GM23248 (cell line): ENCODE measurements around the gene PDGFRB. TPM values are rescaled to one million over a fixed set of nuclear protein-coding genes. Genes with fewer than 3 reads are reported as not detected.

Experiments
- DNase-seq: peaks from one replicate; pipeline ENCODE4 v3.0.0-alpha.2; 2015
- H2AFZ ChIP-seq: fragments of 200-600 bp; sonication (generic); 2 replicates; pipeline ENCODE4 v1.6.1; 2016; ENCODE audit warnings: antibody characterized with exemption
- H3F3A ChIP-seq: fragments of 200-600 bp; sonication (generic); 2 replicates; pipeline ENCODE4 v1.6.1; 2016; ENCODE audit warnings: mild to moderate bottlenecking, antibody characterized with exemption, mixed run types; ENCODE audit not compliant: insufficient read depth
- H3K27ac ChIP-seq: fragments of 200-600 bp; sonication (generic); 2 replicates; pipeline ENCODE4 v1.5.1; 2016; ENCODE audit warnings: mild to moderate bottlenecking
- H3K27me3 ChIP-seq: fragments of 200-600 bp; sonication (generic); replicated peaks from 2 replicates; pipeline ENCODE4 v1.6.1; 2016; ENCODE audit warnings: mild to moderate bottlenecking; ENCODE audit not compliant: insufficient read depth
- H3K36me3 ChIP-seq: fragments of 200-600 bp; sonication (generic); 2 replicates; pipeline ENCODE4 v1.6.1; 2016; ENCODE audit warnings: low read depth, mild to moderate bottlenecking
- H3K4me1 ChIP-seq: fragments of 200-600 bp; sonication (generic); 2 replicates; pipeline ENCODE4 v1.6.1; 2016; ENCODE audit warnings: mild to moderate bottlenecking; ENCODE audit not compliant: insufficient read depth
- H3K4me2 ChIP-seq: fragments of 200-600 bp; sonication (generic); one replicate; pipeline ENCODE4 v1.6.1; 2016; ENCODE audit warnings: mild to moderate bottlenecking; ENCODE audit not compliant: unreplicated experiment
- H3K4me3 ChIP-seq: fragments of 200-600 bp; sonication (generic); 2 replicates; pipeline ENCODE4 v1.5.1; 2016; ENCODE audit warnings: mild to moderate bottlenecking
- H3K79me2 ChIP-seq: fragments of 200-600 bp; sonication (generic); 2 replicates; pipeline ENCODE4 v1.6.1; 2016; ENCODE audit warnings: mild to moderate bottlenecking; ENCODE audit not compliant: insufficient read depth
- H3K9ac ChIP-seq: fragments of 200-600 bp; sonication (generic); 2 replicates; pipeline ENCODE4 v1.6.1; 2016; ENCODE audit warnings: mild to moderate bottlenecking
- H3K9me2 ChIP-seq: fragments of 200-600 bp; sonication (generic); 2 replicates; pipeline ENCODE4 v1.6.1; 2016; ENCODE audit warnings: mixed run types, mild to moderate bottlenecking, moderate library complexity; ENCODE audit not compliant: insufficient read depth
- H3K9me3 ChIP-seq: fragments of 200-600 bp; sonication (generic); one replicate; pipeline ENCODE4 v1.6.1; 2017; ENCODE audit warnings: low read depth
- H4K20me1 ChIP-seq: fragments of 200-600 bp; sonication (generic); 2 replicates; pipeline ENCODE4 v1.6.0; 2016; ENCODE audit not compliant: insufficient read depth
- EZH2 ChIP-seq: fragments of 200-600 bp; sonication (generic); IDR thresholded peaks from 2 replicates; pipeline ENCODE4 v1.6.1; 2018; ENCODE audit warnings: antibody characterized with exemption, mild to moderate bottlenecking; ENCODE audit not compliant: insufficient read depth, poor library complexity, severe bottlenecking
- EZH2phosphoT487 ChIP-seq: fragments of 200-600 bp; sonication (generic); IDR thresholded peaks from 2 replicates; pipeline ENCODE4 v1.6.1; 2018; ENCODE audit warnings: antibody characterized with exemption, moderate library complexity, mild to moderate bottlenecking, low read depth; ENCODE audit not compliant: insufficient read depth
- WGBS, 2 experiments: methylation state at CpG; one replicate each; pipeline ENCODE4 v1.1.6; 2015 to 2017; ENCODE audit warnings: low lambda C conversion rate in 2 of 2, low coverage in 1 of 2; ENCODE audit errors: missing lambda C conversion rate in 2 of 2; 5-methylcytosine and 5-hydroxymethylcytosine counted together
- in situ Hi-C: fragments of 300-500 bp; cut with MboI; formaldehyde crosslinking; loops from 2 replicates; pipeline ENCODE4 v1.15.0; 2020
- polyA plus RNA-seq: library from polyadenylated mRNA; unstranded; fragments of >200 nt; fragmentation: Nextera tagmentation; extraction: Ambion mirVana; gene quantifications from 2 replicates; pipeline ENCODE4 v1.2.1, GENCODE V29; 2016
- total RNA-seq: library from RNA; depleted of rRNA; stranded (reverse); fragments of >200 nt; shearing (Covaris generic); gene quantifications from 2 replicates; pipeline ENCODE4 v1.2.3, GENCODE V29; 2014

PDGFRB gene
- total and polyA plus RNA-seq, 2 experiments from 2014 or later: 155 to 205 TPM

- no peak overlapping the region for H3K4me2 ChIP-seq
- H3K4me1 ChIP-seq: no peaks in the 10 kb centered on the region
- no peak overlapping the region for H3K27ac ChIP-seq
- H3K36me3 ChIP-seq: peaks cover 47% of the 10 kb centered on the region
- no peak overlapping the region for H2AFZ ChIP-seq
- TF ChIP-seq EZH2 (no peak), EZH2phosphoT487 (no peak)
- in situ Hi-C loops: loop anchor here (25.0 kb wide), 1 partner anchor 286 kb away; no protein-coding TSS in a partner anchor
- H3K79me2 ChIP-seq: no peaks in the 10 kb centered on the region
- H3K9me2 ChIP-seq: no peaks in the 10 kb centered on the region
- no peak for DNase-seq
- no peak overlapping the region for H3K9ac ChIP-seq
- H3F3A ChIP-seq: peaks cover 14% of the 10 kb centered on the region
- H3K4me3 ChIP-seq: no peak overlapping the region
- no peaks in the 10 kb centered on the region for H3K27me3 ChIP-seq
- 93 to 96% methylated on average over 15 of the region's 15 CpGs for WGBS, 2 experiments
- H3K9me3 ChIP-seq: no peaks in the 10 kb centered on the region
- no peaks in the 10 kb centered on the region for H4K20me1 ChIP-seq
Measured at GRCh38 chr5:150122536-150123481, 32.8 kb downstream of the PDGFRB start.

- no peak for TF ChIP-seq EZH2phosphoT487
- no peak for TF ChIP-seq EZH2
- Histone ChIP-seq H3K9ac (no peak overlapping the region), H3K27ac (no peak overlapping the region), H3K9me2 (no peaks in the 10 kb centered on the region), H3K4me2 (no peak overlapping the region), H4K20me1 (no peaks in the 10 kb centered on the region), H3K4me3 (no peak overlapping the region), H3K4me1 (peaks cover 4% of the 10 kb centered on the region), H2AFZ (no peak overlapping the region), H3F3A (peaks cover 20% of the 10 kb centered on the region), H3K27me3 (no peaks in the 10 kb centered on the region), H3K79me2 (no peaks in the 10 kb centered on the region), H3K9me3 (no peaks in the 10 kb centered on the region), H3K36me3 (peaks cover 41% of the 10 kb centered on the region)
- in situ Hi-C loops: loop anchor here (25.0 kb wide), 1 partner anchor 285 kb away; no protein-coding TSS in a partner anchor
- DNase-seq: peak; percentile 49
- WGBS, 2 experiments: 60 to 66% methylated on average over 5 of the region's 5 CpGs
Measured at GRCh38 chr5:150122158-150122510, 33.5 kb downstream of the PDGFRB start.

- H3K79me2 ChIP-seq: no peaks in the 10 kb centered on the region
- no peak overlapping the region for H3K27ac ChIP-seq
- H4K20me1 ChIP-seq: no peaks in the 10 kb centered on the region
- peaks cover 26% of the 10 kb centered on the region for H3F3A ChIP-seq
- no peak overlapping the region for H3K4me3 ChIP-seq
- no peaks in the 10 kb centered on the region for H3K9me2 ChIP-seq
- no peaks in the 10 kb centered on the region for H3K27me3 ChIP-seq
- H3K9ac ChIP-seq: no peak overlapping the region
- no peak for DNase-seq
- H2AFZ ChIP-seq: no peak overlapping the region
- H3K4me1 ChIP-seq: peaks cover 9% of the 10 kb centered on the region
- no peak overlapping the region for H3K4me2 ChIP-seq
- peaks cover 45% of the 10 kb centered on the region for H3K36me3 ChIP-seq
- TF ChIP-seq EZH2: no peak
- TF ChIP-seq EZH2phosphoT487: no peak
- WGBS, 2 experiments: 96 to 99% methylated on average over 14 of the region's 14 CpGs
- in situ Hi-C loops: loop anchor here (25.0 kb wide), 1 partner anchor 284 kb away; no protein-coding TSS in a partner anchor
- no peaks in the 10 kb centered on the region for H3K9me3 ChIP-seq
Measured at GRCh38 chr5:150121448-150122157, 34.0 kb downstream of the PDGFRB start.

- in situ Hi-C loops: loop anchor here (25.0 kb wide), 1 partner anchor 284 kb away; no protein-coding TSS in a partner anchor
Measured at GRCh38 chr5:150120617-150121447, 34.8 kb downstream of the PDGFRB start.

More at GRCh38 chr5:150120617-150121447, 34.8 kb downstream of the PDGFRB start:
- Histone ChIP-seq H3K4me3 (no peak overlapping the region), H3K79me2 (no peaks in the 10 kb centered on the region), H3K9me2 (no peaks in the 10 kb centered on the region), H3K27ac (no peak overlapping the region), H3K4me2 (no peak overlapping the region), H2AFZ (no peak overlapping the region), H3K4me1 (peaks cover 9% of the 10 kb centered on the region), H3F3A (peaks cover 26% of the 10 kb centered on the region), H3K27me3 (no peaks in the 10 kb centered on the region), H3K9ac (no peak overlapping the region), H4K20me1 (no peaks in the 10 kb centered on the region), H3K9me3 (no peaks in the 10 kb centered on the region), H3K36me3 (peaks cover 47% of the 10 kb centered on the region)
- 81 to 83% methylated on average over 17 to 19 of the region's 19 CpGs for WGBS, 2 experiments
- no peak for TF ChIP-seq EZH2
- DNase-seq: no peak
